Activated T-helper 1 cell treated with anti-CD3 and anti-CD28 coated beads, Interleukin-12 subunit alpha, Interleukin-12 subunit beta, Interleukin-2, Interleukin-4 antibody, amounts not matched to agents 30 ng/mL and 10 ng/mL and 1 ng/mL, durations not matched to agents 14 hours and 24 hours and 36 hours (primary cell): Measurements from ENCODE around the gene RINL. TPM values are rescaled to one million over a fixed set of nuclear protein-coding genes. Genes with fewer than 3 reads are reported as not detected.
A peak's percentile ranks its signal among the peaks of the same experiment; 100 is the strongest.

ENCODE experiments used
- DNase-seq: peaks from one replicate; pipeline ENCODE4 v3.0.0; 2021; ENCODE audit warnings: low spot score
- H3K27ac Mint-ChIP-seq: one replicate; pipeline ENCODE4 v1.8.0; 2021; ENCODE audit warnings: mild to moderate bottlenecking, mixed read lengths
- H3K27me3 Mint-ChIP-seq: one replicate; pipeline ENCODE4 v1.8.0; 2022; ENCODE audit warnings: mild to moderate bottlenecking, moderate library complexity, mixed read lengths; ENCODE audit not compliant: insufficient read depth
- H3K36me3 Mint-ChIP-seq: one replicate; pipeline ENCODE4 v1.8.0; 2021; ENCODE audit warnings: low read depth, mixed read lengths
- H3K4me1 Mint-ChIP-seq: one replicate; pipeline ENCODE4 v1.8.0; 2021; ENCODE audit warnings: low read depth, mixed read lengths
- H3K4me3 Mint-ChIP-seq: one replicate; pipeline ENCODE4 v1.8.0; 2021; ENCODE audit warnings: mild to moderate bottlenecking, moderate library complexity, mixed read lengths
- H3K9me3 Mint-ChIP-seq: one replicate; pipeline ENCODE4 v1.8.0; 2021; ENCODE audit warnings: mixed read lengths
- intact Hi-C: fragments of 100-400 bp; cut with micrococcal nuclease; formaldehyde crosslinking; loops from one replicate; pipeline ENCODE4 v1.15.1; 2024
- total RNA-seq: library from RNA; stranded (reverse); gene quantifications from 2 replicates; pipeline ENCODE4 v1.2.3, GENCODE V29; 2022

The RINL gene
- total RNA-seq, 1 donor from 2014 or later = 73.1 TPM

DNA sequence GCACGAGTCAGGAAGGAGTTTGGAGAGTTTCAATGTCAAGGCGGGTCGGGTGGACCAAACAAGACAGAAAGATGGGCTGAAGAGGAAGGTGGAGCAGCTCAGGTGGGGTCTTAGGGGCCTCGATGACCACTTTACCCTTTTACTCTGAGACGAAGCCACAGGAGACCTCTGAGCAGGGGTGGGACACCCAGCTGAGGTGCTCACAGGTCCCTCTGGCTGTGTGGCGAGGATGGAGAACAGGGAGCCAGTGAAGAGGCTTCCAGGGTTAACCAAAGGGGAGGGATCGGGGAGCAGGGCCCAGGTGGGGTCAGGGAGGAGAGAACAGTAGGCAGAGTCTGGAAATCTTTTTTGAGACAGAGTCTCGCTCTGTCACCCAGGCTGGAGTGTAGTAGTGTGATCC is 35.9 kb upstream of the RINL start:
- no peak for DNase-seq
- peaks cover 4% of the 10 kb centered on the region for H3K36me3 Mint-ChIP-seq
- H3K27me3 Mint-ChIP-seq = no peaks in the 10 kb centered on the region
- H3K9me3 Mint-ChIP-seq = no peaks in the 10 kb centered on the region
- H3K27ac Mint-ChIP-seq = no peak overlapping the region
- intact Hi-C loops = no loop called here
- no peak overlapping the region for H3K4me3 Mint-ChIP-seq
- peaks cover 8% of the 10 kb centered on the region for H3K4me1 Mint-ChIP-seq

DNA sequence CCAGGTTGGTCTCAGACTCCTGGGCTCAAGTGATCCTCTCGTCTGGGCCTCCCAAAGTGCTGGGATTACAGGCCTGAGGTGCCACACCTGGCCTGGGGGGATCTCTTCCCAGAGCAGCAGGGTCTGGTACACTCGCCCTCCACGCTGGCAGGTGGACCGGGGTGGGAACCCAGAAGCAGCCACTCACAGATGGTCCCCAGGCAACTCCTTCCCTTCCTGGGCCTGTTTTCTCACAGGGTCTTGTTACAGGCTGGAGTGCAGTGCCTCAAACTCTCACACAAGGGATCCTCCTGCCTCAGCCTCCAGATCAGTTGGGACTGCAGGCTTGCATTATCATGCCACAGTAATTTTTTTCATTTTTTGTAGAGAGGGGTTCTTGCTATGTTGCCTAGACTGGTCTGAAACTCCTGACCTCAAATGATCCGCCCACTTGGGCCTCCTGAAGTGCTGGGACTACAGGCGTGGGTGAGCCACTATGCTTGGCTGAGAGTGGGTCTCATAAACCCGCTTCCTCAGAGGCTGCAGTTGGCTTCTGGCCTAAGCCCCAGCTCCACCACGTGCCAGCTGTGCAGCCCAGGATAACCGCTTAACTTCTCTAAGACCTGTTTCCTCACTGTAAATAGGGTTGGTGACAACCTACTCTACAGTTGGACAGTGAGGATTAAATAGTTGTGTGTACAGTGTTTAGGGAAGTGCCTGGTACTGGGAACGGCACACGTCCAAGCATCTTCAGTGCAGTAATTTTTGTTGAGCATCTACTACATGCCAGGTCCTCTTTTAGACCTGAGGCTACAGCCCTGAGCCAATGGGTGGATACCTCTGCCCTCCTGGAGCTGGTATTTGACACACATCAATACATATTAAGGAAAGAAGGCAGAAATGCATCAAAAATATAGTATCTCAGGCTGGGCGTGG is 34.8 kb upstream of the RINL start:
- intact Hi-C loops = no loop called here
- DNase-seq = no peak
- Mint-ChIP-seq H3K9me3 (no peaks in the 10 kb centered on the region), H3K4me1 (peaks cover 9% of the 10 kb centered on the region), H3K27me3 (no peaks in the 10 kb centered on the region), H3K27ac (peak overlapping the region; percentile 61), H3K36me3 (peaks cover 10% of the 10 kb centered on the region), H3K4me3 (no peak overlapping the region)

DNA sequence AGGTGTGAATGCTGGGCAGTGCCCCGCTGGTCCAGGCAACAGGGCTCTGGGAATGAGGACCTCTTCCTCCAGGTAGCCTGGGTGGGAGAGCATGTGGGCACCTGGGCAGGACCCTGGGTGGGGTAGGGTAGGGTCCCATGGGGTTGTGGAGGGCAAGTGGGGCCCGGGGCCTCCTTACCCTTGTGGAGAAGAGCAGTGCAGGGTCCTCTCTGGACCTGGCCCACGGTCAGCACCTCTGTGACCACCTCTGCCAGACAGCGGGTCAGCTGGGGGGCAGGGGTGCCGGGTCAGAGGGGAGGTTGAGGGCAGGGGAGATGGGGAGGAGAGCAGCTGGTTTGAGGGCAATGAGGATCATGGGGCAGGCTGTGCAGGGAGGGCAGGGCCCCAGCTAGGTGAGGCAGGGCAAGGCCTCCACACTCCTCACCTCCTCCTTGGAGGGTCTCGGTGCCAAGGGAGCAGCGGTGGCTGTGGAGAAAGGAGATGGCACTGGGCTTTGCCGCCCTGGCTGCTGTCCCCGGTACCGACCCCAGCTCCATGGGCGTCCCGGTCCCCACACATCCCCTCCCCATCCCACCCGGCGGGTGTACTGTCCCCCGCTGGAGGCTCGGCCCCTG is 33.4 kb upstream of the RINL start:
- Mint-ChIP-seq H3K4me3 (no peak overlapping the region), H3K27me3 (no peaks in the 10 kb centered on the region), H3K27ac (no peak overlapping the region), H3K36me3 (peaks cover 19% of the 10 kb centered on the region), H3K4me1 (peaks cover 12% of the 10 kb centered on the region), H3K9me3 (no peaks in the 10 kb centered on the region)
- no peak for DNase-seq
- intact Hi-C loops = no loop called here

DNA sequence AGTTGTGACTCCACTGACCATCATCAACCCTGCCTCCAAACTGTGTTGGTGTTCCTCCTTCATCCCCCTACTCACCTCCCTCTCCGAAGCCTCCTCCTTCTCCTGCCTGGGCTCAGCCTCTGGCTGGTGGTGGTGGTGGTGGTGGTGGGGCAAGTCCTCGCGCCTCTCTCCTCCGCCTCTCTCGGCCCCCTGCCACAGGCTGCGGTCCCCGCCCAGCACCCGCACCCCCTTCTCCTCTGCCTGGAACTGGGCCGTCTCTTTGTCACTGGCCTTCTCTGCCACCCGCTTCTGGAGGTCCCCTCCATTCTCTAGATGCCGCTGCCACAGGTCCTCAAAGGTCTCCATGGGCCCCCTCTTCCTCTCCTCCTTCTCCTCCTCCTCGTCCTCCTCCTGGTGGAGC is 32.4 kb upstream of the RINL start:
- no peaks in the 10 kb centered on the region for H3K9me3 Mint-ChIP-seq
- no peak overlapping the region for H3K4me3 Mint-ChIP-seq
- H3K36me3 Mint-ChIP-seq = peaks cover 23% of the 10 kb centered on the region
- intact Hi-C loops = no loop called here
- H3K27me3 Mint-ChIP-seq = no peaks in the 10 kb centered on the region
- no peak overlapping the region for H3K27ac Mint-ChIP-seq
- no peak for DNase-seq
- H3K4me1 Mint-ChIP-seq = peaks cover 12% of the 10 kb centered on the region

DNA sequence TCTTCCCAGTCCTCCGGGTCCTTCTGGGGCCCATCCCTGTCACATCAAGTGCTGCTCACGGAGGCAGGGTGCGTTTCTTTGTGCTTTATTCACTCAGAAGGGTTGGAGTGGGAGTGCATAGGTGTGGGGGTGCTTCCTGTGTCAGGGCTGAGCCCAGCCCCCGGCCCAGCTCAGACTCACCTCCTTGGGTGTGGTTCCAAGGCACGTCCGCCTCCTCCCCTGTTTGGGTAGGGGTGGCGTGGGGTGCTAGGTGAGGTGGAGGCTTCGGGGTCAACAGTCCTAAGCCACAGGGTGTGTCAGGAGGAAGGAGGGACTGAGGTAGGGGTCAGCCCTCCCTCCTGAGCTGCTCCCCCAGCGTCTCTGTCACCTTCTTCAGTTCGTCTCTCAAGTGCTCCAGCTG is 30.8 kb upstream of the RINL start:
- Mint-ChIP-seq H3K9me3 (no peaks in the 10 kb centered on the region), H3K4me3 (no peak overlapping the region), H3K27me3 (no peaks in the 10 kb centered on the region), H3K27ac (no peak overlapping the region), H3K4me1 (peaks cover 18% of the 10 kb centered on the region), H3K36me3 (peaks cover 35% of the 10 kb centered on the region)
- intact Hi-C loops = no loop called here
- DNase-seq = no peak

DNA sequence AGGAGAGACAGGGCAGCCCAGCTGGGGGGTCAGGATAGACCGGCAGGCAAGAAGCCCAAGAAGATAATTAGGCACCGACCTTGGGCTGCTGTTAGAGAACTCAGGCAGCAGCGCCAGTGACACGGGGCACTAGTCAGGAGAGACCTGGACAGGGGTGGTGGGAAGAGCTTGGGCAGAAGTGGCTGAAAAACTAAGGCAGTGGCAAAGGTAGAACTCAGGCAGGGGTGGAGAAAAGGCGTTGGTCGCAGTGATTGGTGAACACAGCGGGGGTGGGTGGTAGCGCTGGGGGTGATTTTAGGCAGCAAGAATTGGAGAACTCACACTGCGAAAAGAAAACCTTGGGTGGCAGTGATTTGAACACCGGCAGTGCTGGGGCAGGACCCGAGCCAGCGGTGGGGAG is 29.6 kb upstream of the RINL start:
- Mint-ChIP-seq H3K36me3 (peaks cover 39% of the 10 kb centered on the region), H3K27me3 (no peaks in the 10 kb centered on the region), H3K27ac (peak overlapping the region; percentile 49), H3K4me1 (peaks cover 12% of the 10 kb centered on the region), H3K9me3 (no peaks in the 10 kb centered on the region), H3K4me3 (no peak overlapping the region)
- intact Hi-C loops = no loop called here
- DNase-seq = no peak

DNA sequence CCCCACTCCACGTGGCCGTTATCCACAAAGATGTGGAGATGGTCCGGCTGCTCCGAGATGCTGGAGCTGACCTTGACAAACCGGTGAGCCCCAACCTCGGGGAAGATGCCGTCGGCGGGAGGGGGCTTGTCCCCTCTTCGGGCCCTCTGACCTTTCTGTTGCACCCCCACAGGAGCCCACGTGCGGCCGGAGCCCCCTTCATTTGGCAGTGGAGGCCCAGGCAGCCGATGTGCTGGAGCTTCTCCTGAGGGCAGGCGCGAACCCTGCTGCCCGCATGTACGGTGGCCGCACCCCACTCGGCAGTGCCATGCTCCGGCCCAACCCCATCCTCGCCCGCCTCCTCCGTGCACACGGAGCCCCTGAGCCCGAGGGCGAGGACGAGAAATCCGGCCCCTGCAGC is 29.2 kb upstream of the RINL start:
- H3K9me3 Mint-ChIP-seq = no peaks in the 10 kb centered on the region
- peaks cover 39% of the 10 kb centered on the region for H3K36me3 Mint-ChIP-seq
- intact Hi-C loops = no loop called here

DNA sequence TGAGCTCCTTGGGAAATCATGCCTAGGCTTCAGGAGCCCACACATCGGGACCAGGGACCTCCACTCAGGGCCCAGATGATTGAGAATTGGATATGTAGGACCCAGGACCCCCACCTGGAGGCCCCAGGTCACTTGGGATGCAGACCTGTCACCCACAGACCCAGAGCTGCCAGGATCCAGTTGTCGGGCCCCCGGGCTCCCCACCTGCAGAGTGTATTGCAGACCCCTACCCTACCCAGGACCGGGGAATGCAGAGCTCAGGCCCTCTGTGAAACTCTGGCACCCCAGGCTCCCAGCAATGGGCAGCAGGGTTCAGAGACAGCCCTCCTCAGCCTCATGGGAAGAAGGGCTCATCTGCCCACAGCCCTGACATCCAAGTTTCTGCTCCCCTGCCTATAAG is 27.5 kb upstream of the RINL start:
- H3K4me3 Mint-ChIP-seq = no peak overlapping the region
- intact Hi-C loops = no loop called here
- peaks cover 37% of the 10 kb centered on the region for H3K36me3 Mint-ChIP-seq
- H3K27ac Mint-ChIP-seq = no peak overlapping the region
- H3K27me3 Mint-ChIP-seq = no peaks in the 10 kb centered on the region
- no peak for DNase-seq
- H3K4me1 Mint-ChIP-seq = peaks cover 23% of the 10 kb centered on the region
- no peaks in the 10 kb centered on the region for H3K9me3 Mint-ChIP-seq

More for the DNA sequence above, 29.2 kb upstream of the RINL start:
- H3K4me3 Mint-ChIP-seq = no peak overlapping the region
- DNase-seq = no peak
- H3K27me3 Mint-ChIP-seq = no peaks in the 10 kb centered on the region
- H3K27ac Mint-ChIP-seq = no peak overlapping the region
- H3K4me1 Mint-ChIP-seq = peaks cover 10% of the 10 kb centered on the region

DNA sequence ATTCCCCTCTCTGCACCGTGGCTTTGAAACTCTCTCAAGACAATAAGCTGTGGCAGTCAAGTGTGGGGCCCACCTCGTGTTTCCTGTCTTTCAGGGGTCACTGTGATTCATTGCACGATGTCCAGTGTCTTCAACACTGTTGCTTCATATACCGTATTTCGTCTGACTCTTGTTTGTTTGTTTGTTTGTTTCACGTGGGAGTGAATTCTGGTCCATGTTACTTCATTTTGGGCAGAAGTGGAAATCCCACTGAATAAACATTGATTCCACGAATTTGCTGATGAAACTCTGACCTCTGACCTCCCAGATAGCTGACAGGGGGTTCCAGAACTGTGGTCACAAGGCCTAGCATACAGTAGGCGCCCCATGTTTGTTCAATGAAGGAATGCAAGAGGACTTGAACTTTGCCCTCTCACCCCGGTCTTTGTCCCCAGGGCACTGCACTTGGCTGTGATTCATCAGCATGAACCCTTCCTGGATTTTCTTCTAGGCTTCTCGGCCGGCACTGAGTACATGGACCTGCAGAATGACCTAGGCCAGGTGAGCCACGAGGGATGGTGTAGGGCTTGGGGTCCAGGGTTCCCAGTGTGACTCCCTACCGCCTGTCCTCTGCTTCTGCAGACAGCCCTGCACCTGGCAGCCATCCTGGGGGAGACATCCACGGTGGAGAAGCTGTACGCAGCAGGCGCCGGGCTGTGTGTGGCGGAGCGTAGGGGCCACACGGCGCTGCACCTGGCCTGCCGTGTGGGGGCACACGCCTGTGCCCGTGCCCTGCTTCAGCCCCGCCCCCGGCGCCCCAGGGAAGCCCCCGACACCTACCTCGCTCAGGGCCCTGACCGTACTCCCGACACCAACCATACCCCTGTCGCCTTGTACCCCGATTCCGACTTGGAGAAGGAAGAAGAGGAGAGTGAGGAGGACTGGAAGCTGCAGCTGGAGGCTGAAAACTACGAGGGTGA is 26.8 kb upstream of the RINL start:
- H3K4me1 Mint-ChIP-seq = peaks cover 25% of the 10 kb centered on the region
- no peaks in the 10 kb centered on the region for H3K27me3 Mint-ChIP-seq
- peaks cover 36% of the 10 kb centered on the region for H3K36me3 Mint-ChIP-seq
- no peak for DNase-seq
- intact Hi-C loops = no loop called here
- no peak overlapping the region for H3K27ac Mint-ChIP-seq
- no peaks in the 10 kb centered on the region for H3K9me3 Mint-ChIP-seq
- no peak overlapping the region for H3K4me3 Mint-ChIP-seq

DNA sequence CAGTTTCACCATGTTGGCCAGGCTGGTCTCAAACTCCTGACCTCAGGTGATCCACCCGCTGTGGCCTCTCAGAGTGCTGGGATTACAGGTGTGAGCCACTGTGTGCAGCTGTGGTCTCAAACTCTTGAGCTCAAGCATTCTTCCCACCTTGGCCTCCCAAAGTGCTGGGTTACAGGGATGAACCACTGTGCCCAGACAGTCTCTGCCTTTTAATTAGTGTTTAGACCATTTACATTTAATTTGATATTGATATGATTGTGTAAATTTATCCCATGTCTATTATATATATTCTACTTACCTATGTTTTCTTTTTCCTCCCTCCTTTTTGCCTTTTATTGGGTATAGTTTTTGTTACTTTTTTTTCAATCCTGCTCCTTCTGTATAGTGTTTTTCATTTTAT is 23.6 kb upstream of the RINL start:
- Mint-ChIP-seq H3K27me3 (no peaks in the 10 kb centered on the region), H3K27ac (no peak overlapping the region), H3K36me3 (peaks cover 24% of the 10 kb centered on the region), H3K4me1 (peaks cover 42% of the 10 kb centered on the region), H3K4me3 (peak overlapping the region; percentile 72), H3K9me3 (no peaks in the 10 kb centered on the region)
- DNase-seq = no peak
- intact Hi-C loops = loop anchor here (1.0 kb wide), 1 partner anchor 51 kb away; no protein-coding TSS in a partner anchor

DNA sequence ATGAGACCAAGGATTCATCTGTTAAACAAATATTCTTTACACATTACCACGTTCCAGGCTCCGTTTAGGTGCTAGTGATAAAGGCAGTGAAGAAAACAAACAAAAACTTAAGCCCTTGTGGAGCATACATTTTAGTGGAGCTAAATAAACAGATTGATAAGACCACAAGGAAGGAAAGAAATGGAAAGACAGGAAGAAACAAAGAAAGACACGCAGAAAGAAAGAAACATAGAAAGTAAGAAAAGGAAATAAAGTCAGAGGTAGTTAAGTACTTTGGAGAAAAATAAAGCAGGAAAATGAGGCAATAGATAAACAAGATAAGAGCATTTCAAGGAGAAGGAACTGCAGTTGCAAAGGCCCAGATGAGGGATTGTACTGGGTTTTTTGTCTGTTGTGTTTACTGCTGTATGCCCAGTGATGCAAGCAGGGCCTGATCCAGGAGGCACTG is 22.7 kb upstream of the RINL start:
- DNase-seq = no peak
- Mint-ChIP-seq H3K9me3 (no peaks in the 10 kb centered on the region), H3K27ac (peak overlapping the region; percentile 87), H3K4me3 (peak overlapping the region; percentile 93), H3K4me1 (peaks cover 42% of the 10 kb centered on the region), H3K27me3 (no peaks in the 10 kb centered on the region), H3K36me3 (peaks cover 22% of the 10 kb centered on the region)
- intact Hi-C loops = loop anchor here (1.0 kb wide), 1 partner anchor 52 kb away; no protein-coding TSS in a partner anchor

DNA sequence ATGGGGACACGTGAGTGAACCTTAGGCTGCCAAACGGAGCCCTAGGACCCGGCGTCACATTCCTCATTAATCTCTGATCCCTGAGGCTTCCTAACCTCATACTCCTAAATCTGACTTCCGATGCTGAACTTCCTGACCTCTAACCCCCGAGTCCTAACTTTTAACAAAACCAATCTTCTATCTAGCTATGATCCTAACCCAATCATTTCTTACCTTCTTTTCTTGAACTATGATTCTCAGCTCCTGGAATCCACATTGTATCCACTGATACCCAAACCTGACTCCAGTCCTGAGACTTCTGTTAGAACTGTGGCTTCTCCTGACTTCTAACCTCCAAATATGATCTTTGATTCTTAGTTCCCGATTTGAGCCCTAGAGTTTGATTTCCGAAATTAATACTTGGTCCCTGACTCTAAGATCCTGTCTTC is 22.1 kb upstream of the RINL start:
- intact Hi-C loops = no loop called here
- Mint-ChIP-seq H3K4me1 (peaks cover 42% of the 10 kb centered on the region), H3K9me3 (no peaks in the 10 kb centered on the region), H3K4me3 (peak overlapping the region; percentile 93), H3K27ac (peak overlapping the region; percentile 87), H3K36me3 (peaks cover 17% of the 10 kb centered on the region), H3K27me3 (no peaks in the 10 kb centered on the region)
- no peak for DNase-seq
